LNCAP (cell line): ENCODE data around the gene WWOX.

ENCODE experiments used
- TF ChIP-seq, protein P1 (sequence below): fragments of 450-650 bp; IDR thresholded peaks from 2 replicates; pipeline ENCODE4 v1.5.1; 2017; ENCODE audit warnings: mild to moderate bottlenecking

The WWOX gene

DNA sequence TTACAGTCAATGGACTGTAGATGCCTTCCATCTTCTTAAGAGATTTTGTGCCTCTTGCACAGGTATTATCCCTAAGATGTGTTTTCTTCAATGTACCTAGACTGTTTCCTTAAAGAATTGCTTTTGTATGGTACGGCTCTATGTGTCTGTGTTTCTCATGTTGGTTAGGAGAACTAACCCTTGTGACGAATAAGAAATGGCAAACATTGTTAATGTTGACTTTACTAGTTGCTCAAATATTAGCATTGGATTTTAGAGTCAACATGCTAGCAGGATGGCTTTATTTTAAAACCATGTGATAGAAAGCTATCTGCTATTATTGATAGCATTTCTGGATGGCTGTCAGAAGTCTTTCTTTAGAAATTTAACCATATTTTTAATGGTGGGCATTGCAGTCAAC lies 34.5 kb downstream of the WWOX start:
- TF ChIP-seq, protein P1, sequence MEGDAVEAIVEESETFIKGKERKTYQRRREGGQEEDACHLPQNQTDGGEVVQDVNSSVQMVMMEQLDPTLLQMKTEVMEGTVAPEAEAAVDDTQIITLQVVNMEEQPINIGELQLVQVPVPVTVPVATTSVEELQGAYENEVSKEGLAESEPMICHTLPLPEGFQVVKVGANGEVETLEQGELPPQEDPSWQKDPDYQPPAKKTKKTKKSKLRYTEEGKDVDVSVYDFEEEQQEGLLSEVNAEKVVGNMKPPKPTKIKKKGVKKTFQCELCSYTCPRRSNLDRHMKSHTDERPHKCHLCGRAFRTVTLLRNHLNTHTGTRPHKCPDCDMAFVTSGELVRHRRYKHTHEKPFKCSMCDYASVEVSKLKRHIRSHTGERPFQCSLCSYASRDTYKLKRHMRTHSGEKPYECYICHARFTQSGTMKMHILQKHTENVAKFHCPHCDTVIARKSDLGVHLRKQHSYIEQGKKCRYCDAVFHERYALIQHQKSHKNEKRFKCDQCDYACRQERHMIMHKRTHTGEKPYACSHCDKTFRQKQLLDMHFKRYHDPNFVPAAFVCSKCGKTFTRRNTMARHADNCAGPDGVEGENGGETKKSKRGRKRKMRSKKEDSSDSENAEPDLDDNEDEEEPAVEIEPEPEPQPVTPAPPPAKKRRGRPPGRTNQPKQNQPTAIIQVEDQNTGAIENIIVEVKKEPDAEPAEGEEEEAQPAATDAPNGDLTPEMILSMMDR = no peak

DNA sequence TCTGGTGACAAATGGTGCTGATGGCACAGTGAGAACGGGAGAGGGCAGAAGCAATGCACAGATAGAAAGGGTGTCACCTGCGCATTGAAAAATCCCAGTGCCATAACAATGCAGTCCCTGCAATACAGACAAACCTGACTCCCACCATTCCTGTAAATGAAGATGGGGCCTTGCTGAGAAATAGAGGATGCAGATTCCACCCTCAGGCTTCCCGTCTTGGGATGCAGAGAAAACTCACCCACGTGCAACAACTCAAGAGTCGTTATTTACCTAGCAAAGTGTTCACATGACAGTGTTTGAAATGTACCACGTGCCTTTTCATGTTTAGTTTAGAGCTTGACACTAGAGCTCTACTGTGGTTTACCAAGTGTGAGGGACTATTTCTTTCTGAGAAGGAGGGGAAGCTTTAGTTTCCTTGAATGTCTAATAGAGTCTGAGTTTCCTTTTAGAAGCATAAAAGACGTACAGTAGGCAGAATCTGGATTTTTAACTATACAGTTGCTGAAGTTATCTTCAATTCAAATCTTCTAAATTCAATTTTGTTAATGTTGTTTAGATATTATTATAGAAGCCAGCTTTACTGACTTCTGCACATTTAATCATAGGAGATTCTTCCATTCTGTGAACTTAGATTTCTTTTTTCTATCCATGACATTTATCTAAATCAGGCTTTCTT lies 35.6 kb downstream of the WWOX start:
- TF ChIP-seq, protein P1 = no peak

DNA sequence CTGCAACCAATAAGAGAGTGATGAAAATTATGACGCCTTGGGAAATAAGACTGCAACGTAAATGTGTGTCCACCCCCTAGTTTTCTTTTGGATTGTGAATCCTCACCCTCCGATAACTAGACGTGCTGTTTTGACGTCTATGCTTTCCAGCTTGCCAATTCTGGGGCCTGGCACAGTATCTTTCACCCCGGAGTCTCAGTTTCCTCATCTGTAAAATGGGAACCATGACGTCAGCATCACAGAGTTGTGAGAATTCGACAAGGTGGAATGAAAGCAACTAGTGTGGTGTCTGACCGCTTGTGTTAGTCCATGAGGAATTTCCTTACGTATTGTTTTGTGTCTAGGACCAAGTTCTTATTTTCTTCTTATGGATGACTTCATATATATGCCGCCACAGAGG lies 37.7 kb downstream of the WWOX start:
- TF ChIP-seq, protein P1 = no peak

DNA sequence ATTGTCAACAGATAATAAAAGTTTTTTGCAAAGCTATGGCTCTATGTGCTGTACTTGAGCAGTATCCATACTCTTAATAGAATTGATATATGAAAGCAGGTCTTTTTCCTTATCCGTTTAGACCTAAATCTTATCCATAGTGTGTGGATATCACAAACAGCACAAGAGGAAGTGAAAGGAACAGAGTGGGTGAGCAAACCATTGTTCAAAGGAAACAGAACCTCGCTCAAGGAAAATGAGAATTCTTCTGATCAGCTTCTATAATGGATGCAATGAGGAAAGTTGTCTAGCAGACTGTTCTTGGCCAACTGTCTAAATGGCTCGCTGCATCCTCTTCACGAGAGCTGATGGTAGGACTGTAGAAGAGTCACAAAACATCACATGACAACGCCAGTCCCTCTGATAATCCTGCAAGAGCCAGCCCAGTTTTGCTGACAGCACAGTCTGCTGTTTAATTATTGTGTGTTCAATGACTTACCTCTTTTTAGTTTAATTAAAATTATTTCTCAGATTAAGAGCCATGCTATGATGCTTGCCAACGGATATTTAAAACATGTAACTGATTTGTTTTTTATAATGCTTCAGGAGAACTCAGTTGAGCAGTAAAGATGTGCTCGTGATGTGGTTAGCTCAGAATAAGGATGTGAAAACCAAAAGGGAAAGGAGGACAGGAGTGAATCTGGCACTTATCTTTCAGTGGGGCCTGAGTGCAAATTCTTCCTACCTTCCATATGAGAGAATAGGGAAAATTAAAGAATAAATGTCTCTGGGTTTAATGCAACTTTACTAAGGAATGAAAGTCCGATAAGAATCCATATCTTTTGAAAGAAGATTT lies 38.5 kb downstream of the WWOX start:
- TF ChIP-seq, protein P1 = no peak

DNA sequence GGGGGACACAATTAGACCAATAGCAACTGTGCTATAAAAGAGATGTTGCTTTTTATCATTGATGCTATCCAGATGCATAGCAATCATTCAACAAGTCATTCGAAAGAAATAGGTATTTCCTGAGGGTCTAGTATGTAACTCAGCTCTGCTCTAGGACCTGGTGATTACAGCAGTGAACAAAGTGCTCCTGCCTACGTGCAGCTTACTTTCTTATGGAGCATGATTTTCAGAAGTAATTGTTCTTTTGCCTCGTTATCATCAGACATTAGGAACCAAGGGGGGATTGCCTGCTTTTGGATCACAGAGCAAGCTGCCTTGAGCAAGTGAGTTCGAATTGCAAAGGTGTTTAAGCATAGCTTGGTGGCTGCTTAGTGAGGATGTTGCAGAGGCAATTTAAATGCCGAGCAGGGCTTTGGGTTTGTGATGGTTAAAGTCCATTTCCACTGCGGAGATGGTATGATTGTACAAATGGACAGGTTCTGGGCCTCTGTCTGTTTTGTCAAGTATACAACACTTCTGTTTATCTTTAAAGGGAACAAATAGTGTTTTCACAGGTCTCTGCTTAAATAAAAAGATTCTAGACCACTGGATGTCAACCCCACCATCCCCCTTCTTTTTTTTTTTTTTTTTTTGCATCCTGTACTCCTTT lies 41.5 kb downstream of the WWOX start:
- TF ChIP-seq, protein P1 = no peak

DNA sequence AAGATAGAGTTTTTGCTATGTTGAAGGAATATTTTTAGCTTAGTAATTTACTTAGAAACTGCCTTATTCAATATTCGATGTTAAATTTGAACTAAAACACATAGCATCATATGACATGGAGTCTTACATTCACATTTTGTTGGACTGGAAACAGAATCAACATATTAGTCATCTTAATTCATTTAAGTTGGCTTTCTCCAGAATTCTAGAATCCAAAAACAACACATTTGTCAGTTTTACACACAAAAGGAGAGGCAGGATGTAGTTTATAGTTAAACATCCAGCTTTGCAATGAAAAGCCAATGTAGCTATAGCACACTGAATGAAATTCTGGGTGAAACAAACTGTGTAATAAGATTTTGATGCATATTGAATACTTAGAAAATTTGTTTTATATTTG lies 43.3 kb downstream of the WWOX start:
- TF ChIP-seq, protein P1 = no peak

DNA sequence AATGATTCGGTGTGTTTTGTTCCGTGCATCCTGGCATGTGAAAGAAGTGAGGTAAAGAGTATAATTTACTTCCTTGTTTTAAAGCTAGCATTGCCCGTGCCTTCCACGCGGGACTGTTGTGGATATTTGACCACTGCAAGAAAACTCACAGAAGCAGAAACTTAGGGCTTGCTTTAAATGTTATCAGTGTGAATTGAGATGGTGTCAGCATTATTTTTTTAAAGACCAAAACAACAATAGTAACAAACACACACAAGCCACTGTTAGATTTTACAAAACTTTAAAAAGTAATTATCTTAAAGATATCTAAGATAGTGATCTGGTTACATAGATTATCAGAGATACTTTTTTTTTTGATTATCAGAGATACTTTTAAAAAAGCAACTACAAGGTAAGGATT lies 47.4 kb downstream of the WWOX start:
- TF ChIP-seq, protein P1 = no peak
